Measurements from ENCODE around the gene SLC6A12.
A peak's percentile ranks its signal among the peaks of the same experiment; 100 is the strongest.

The SLC6A12 gene

GRCh38 chr12:254039-254438, 40.1 kb upstream of the SLC6A12 start:
- H2BK120ac ChIP-seq (ENCODE audit: low read depth, low read length), result no peak overlapping the region
- H3K27me3 ChIP-seq (ENCODE audit: control insufficient read depth in 3 of 3, insufficient read depth in 3 of 3, low read depth in 1 of 3, low read length in 3 of 3), result peaks cover 0 to 19% (median 0%) of the 10 kb centered on the region in 3 experiments
- H3K79me1 ChIP-seq (ENCODE audit: low read depth, low read length), result no peaks in the 10 kb centered on the region
- no peak for DNase-seq (ENCODE audit: low spot score)
- H2BK5ac ChIP-seq (ENCODE audit: low read length), result no peak overlapping the region
- no peak overlapping the region for H4K8ac ChIP-seq (ENCODE audit: low read depth, low read length)
- H3K14ac ChIP-seq (ENCODE audit: low read length), result no peak overlapping the region
- H2AFZ ChIP-seq (ENCODE audit: low read length), result no peak overlapping the region
- H2BK15ac ChIP-seq (ENCODE audit: low read length), result no peak overlapping the region
- WGBS, 2 donors (ENCODE audit: extremely low coverage in 2 of 2, insufficient read length in 2 of 2, insufficient replicate concordance in 1 of 2), result 100% methylated on average over 1 of the region's 10 CpGs; no CpG with 5 or more reads in 1 of the 2 donors
- no peak overlapping the region for H3K4me2 ChIP-seq (ENCODE audit: insufficient read depth, low read length, poor library complexity, severe bottlenecking)
- no peak overlapping the region for H2AK5ac ChIP-seq (ENCODE audit: low read depth, low read length)
- H4K91ac ChIP-seq (ENCODE audit: low read depth, low read length, poor library complexity), result no peak overlapping the region
- H3K36me3 ChIP-seq (replicated peaks in 1 of 2; ENCODE audit: control insufficient read depth in 2 of 2, insufficient read depth in 2 of 2, low read length in 2 of 2), result no peaks in the 10 kb centered on the region
- peaks cover 0 to 2% of the 10 kb centered on the region in 2 donors for H3K4me1 ChIP-seq (ENCODE audit: control insufficient read depth in 2 of 2, insufficient read depth in 1 of 2, low read depth in 1 of 2, low read length in 2 of 2)
- H3K27ac ChIP-seq (replicated peaks; ENCODE audit: low read length), result no peak overlapping the region
- no peaks in the 10 kb centered on the region for H3K9me3 ChIP-seq (replicated peaks in 1 of 2; ENCODE audit: control insufficient read depth in 2 of 2, insufficient read depth in 1 of 2, low read depth in 1 of 2, low read length in 2 of 2)
- H3K4ac ChIP-seq (ENCODE audit: low read length), result no peak overlapping the region
- no peak overlapping the region for H3K4me3 ChIP-seq (ENCODE audit: low read length in 2 of 2)
- no peak overlapping the region for H3K23ac ChIP-seq (ENCODE audit: low read depth, low read length, poor library complexity)
- H2BK12ac ChIP-seq (ENCODE audit: low read length), result no peak overlapping the region
- H3K9ac ChIP-seq (ENCODE audit: low read depth, low read length, poor library complexity), result no peak overlapping the region
- H3K18ac ChIP-seq (ENCODE audit: low read length), result no peak overlapping the region

- Histone ChIP-seq H3K14ac (ENCODE audit: low read length) (no peak overlapping the region), H2BK120ac (ENCODE audit: low read depth, low read length) (no peak overlapping the region), H3K27ac (replicated peaks; ENCODE audit: low read length) (no peak overlapping the region), H3K4ac (ENCODE audit: low read length) (no peak overlapping the region), H3K9ac (ENCODE audit: low read depth, low read length, poor library complexity) (no peak overlapping the region), H4K91ac (ENCODE audit: low read depth, low read length, poor library complexity) (no peak overlapping the region), H2AFZ (ENCODE audit: low read length) (no peak overlapping the region), H2AK5ac (ENCODE audit: low read depth, low read length) (no peak overlapping the region), H3K79me1 (ENCODE audit: low read depth, low read length) (no peaks in the 10 kb centered on the region), H3K4me2 (ENCODE audit: insufficient read depth, low read length, poor library complexity, severe bottlenecking) (no peak overlapping the region), H3K9me3 (replicated peaks in 1 of 2; ENCODE audit: control insufficient read depth in 2 of 2, insufficient read depth in 1 of 2, low read depth in 1 of 2, low read length in 2 of 2) (no peaks in the 10 kb centered on the region), H3K27me3 (ENCODE audit: control insufficient read depth in 3 of 3, insufficient read depth in 3 of 3, low read depth in 1 of 3, low read length in 3 of 3) (peaks cover 0 to 19% (median 0%) of the 10 kb centered on the region in 3 experiments), H3K4me1 (ENCODE audit: control insufficient read depth in 2 of 2, insufficient read depth in 1 of 2, low read depth in 1 of 2, low read length in 2 of 2) (peaks cover 0 to 2% of the 10 kb centered on the region in 2 donors), H2BK12ac (ENCODE audit: low read length) (no peak overlapping the region), H3K36me3 (replicated peaks in 1 of 2; ENCODE audit: control insufficient read depth in 2 of 2, insufficient read depth in 2 of 2, low read length in 2 of 2) (no peaks in the 10 kb centered on the region), H2BK5ac (ENCODE audit: low read length) (no peak overlapping the region), H3K4me3 (ENCODE audit: low read length in 2 of 2) (peak overlapping the region in 1 of 2 donors; percentile 46), H3K18ac (ENCODE audit: low read length) (no peak overlapping the region), H3K23ac (ENCODE audit: low read depth, low read length, poor library complexity) (no peak overlapping the region), H4K8ac (ENCODE audit: low read depth, low read length) (no peak overlapping the region), H2BK15ac (ENCODE audit: low read length) (no peak overlapping the region)
- WGBS, 2 donors (ENCODE audit: extremely low coverage in 2 of 2, insufficient read length in 2 of 2, insufficient replicate concordance in 1 of 2), result no CpG with 5 or more reads among the region's 12 CpGs
- no peak for DNase-seq (ENCODE audit: low spot score)
Measured at GRCh38 chr12:253116-253831, 39.3 kb upstream of the SLC6A12 start.

GRCh38 chr12:252636-253035, 38.7 kb upstream of the SLC6A12 start:
- H3K9ac ChIP-seq (ENCODE audit: low read depth, low read length, poor library complexity), result no peak overlapping the region
- no peak overlapping the region for H3K4ac ChIP-seq (ENCODE audit: low read length)
- H3K79me1 ChIP-seq (ENCODE audit: low read depth, low read length), result no peaks in the 10 kb centered on the region
- H2AK5ac ChIP-seq (ENCODE audit: low read depth, low read length), result no peak overlapping the region
- H4K91ac ChIP-seq (ENCODE audit: low read depth, low read length, poor library complexity), result no peak overlapping the region
- no peak overlapping the region for H2BK120ac ChIP-seq (ENCODE audit: low read depth, low read length)
- no peak overlapping the region for H3K27ac ChIP-seq (replicated peaks; ENCODE audit: low read length)
- no peak overlapping the region for H2BK5ac ChIP-seq (ENCODE audit: low read length)
- no peaks in the 10 kb centered on the region for H3K36me3 ChIP-seq (replicated peaks in 1 of 2; ENCODE audit: control insufficient read depth in 2 of 2, insufficient read depth in 2 of 2, low read length in 2 of 2)
- H3K4me1 ChIP-seq (ENCODE audit: control insufficient read depth in 2 of 2, insufficient read depth in 1 of 2, low read depth in 1 of 2, low read length in 2 of 2), result peaks cover 0 to 2% of the 10 kb centered on the region in 2 donors
- H4K8ac ChIP-seq (ENCODE audit: low read depth, low read length), result no peak overlapping the region
- H3K18ac ChIP-seq (ENCODE audit: low read length), result no peak overlapping the region
- H3K27me3 ChIP-seq (ENCODE audit: control insufficient read depth in 3 of 3, insufficient read depth in 3 of 3, low read depth in 1 of 3, low read length in 3 of 3), result peaks cover 0 to 16% (median 0%) of the 10 kb centered on the region in 3 experiments
- no peak overlapping the region for H3K4me3 ChIP-seq (ENCODE audit: low read length in 2 of 2)
- no peaks in the 10 kb centered on the region for H3K9me3 ChIP-seq (replicated peaks in 1 of 2; ENCODE audit: control insufficient read depth in 2 of 2, insufficient read depth in 1 of 2, low read depth in 1 of 2, low read length in 2 of 2)
- no CpG with 5 or more reads among the region's 5 CpGs for WGBS, 2 donors (ENCODE audit: extremely low coverage in 2 of 2, insufficient read length in 2 of 2, insufficient replicate concordance in 1 of 2)
- no peak overlapping the region for H2AFZ ChIP-seq (ENCODE audit: low read length)
- DNase-seq (ENCODE audit: low spot score), result no peak
- no peak overlapping the region for H3K23ac ChIP-seq (ENCODE audit: low read depth, low read length, poor library complexity)
- no peak overlapping the region for H3K14ac ChIP-seq (ENCODE audit: low read length)
- no peak overlapping the region for H3K4me2 ChIP-seq (ENCODE audit: insufficient read depth, low read length, poor library complexity, severe bottlenecking)
- H2BK15ac ChIP-seq (ENCODE audit: low read length), result no peak overlapping the region
- no peak overlapping the region for H2BK12ac ChIP-seq (ENCODE audit: low read length)

GRCh38 chr12:247271-247670, 33.3 kb upstream of the SLC6A12 start:
- no peak overlapping the region for H3K27ac ChIP-seq (replicated peaks; ENCODE audit: low read length)
- H3K27me3 ChIP-seq (ENCODE audit: control insufficient read depth in 3 of 3, insufficient read depth in 3 of 3, low read depth in 1 of 3, low read length in 3 of 3), result peaks cover 0 to 3% (median 0%) of the 10 kb centered on the region in 3 experiments
- no peaks in the 10 kb centered on the region for H3K9me3 ChIP-seq (replicated peaks in 1 of 2; ENCODE audit: control insufficient read depth in 2 of 2, insufficient read depth in 1 of 2, low read depth in 1 of 2, low read length in 2 of 2)
- H2BK120ac ChIP-seq (ENCODE audit: low read depth, low read length), result no peak overlapping the region
- no peak overlapping the region for H2BK12ac ChIP-seq (ENCODE audit: low read length)
- no peak overlapping the region for H4K8ac ChIP-seq (ENCODE audit: low read depth, low read length)
- no peak overlapping the region for H3K4me2 ChIP-seq (ENCODE audit: insufficient read depth, low read length, poor library complexity, severe bottlenecking)
- H2AK5ac ChIP-seq (ENCODE audit: low read depth, low read length), result no peak overlapping the region
- H4K91ac ChIP-seq (ENCODE audit: low read depth, low read length, poor library complexity), result no peak overlapping the region
- no peak overlapping the region for H3K4ac ChIP-seq (ENCODE audit: low read length)
- no peaks in the 10 kb centered on the region for H3K79me1 ChIP-seq (ENCODE audit: low read depth, low read length)
- no CpG with 5 or more reads among the region's 3 CpGs for WGBS, 2 donors (ENCODE audit: extremely low coverage in 2 of 2, insufficient read length in 2 of 2, insufficient replicate concordance in 1 of 2)
- H3K36me3 ChIP-seq (replicated peaks in 1 of 2; ENCODE audit: control insufficient read depth in 2 of 2, insufficient read depth in 2 of 2, low read length in 2 of 2), result no peaks in the 10 kb centered on the region
- H3K9ac ChIP-seq (ENCODE audit: low read depth, low read length, poor library complexity), result no peak overlapping the region
- no peak overlapping the region for H2BK5ac ChIP-seq (ENCODE audit: low read length)
- no peak overlapping the region for H2AFZ ChIP-seq (ENCODE audit: low read length)
- H3K23ac ChIP-seq (ENCODE audit: low read depth, low read length, poor library complexity), result no peak overlapping the region
- H2BK15ac ChIP-seq (ENCODE audit: low read length), result no peak overlapping the region
- no peak overlapping the region for H3K14ac ChIP-seq (ENCODE audit: low read length)
- H3K4me3 ChIP-seq (ENCODE audit: low read length in 2 of 2), result no peak overlapping the region
- H3K4me1 ChIP-seq (ENCODE audit: control insufficient read depth in 2 of 2, insufficient read depth in 1 of 2, low read depth in 1 of 2, low read length in 2 of 2), result no peaks in the 10 kb centered on the region
- H3K18ac ChIP-seq (ENCODE audit: low read length), result no peak overlapping the region
- DNase-seq (ENCODE audit: low spot score), result no peak

All from neuronal stem cell (in vitro differentiated cells).